GM18520 (cell line): ENCODE measurements around the gene GRM4.

Experiments
- ATAC-seq: cut with Tn5 transposase; IDR thresholded peaks from one replicate; pipeline ENCODE4 v1.9.1; 2021; ENCODE audit not compliant: unreplicated experiment

The GRM4 gene

GRCh38 chr6:33999567-33999966 lies 146.3 kb downstream of the GRM4 start:
- no peak for ATAC-seq

DNA sequence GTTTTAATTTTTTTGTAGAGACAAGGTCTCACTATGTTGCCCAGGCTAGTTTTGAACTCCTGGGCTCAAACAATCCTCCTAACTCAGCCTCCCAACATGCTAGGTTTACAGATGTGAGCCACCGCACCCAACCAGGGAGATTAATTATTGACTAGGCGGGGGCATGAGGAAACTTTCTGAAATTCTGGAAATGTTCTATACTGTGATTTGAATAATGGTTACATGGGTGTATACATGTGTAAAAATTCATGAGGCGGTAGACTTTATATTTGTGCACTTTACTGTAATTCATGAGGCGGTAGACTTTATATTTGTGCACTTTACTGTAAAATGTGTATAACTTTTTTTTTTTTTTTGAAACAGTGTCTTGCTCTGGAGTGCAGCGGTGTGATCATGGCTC lies 147.2 kb downstream of the GRM4 start:
- ATAC-seq = no peak

DNA sequence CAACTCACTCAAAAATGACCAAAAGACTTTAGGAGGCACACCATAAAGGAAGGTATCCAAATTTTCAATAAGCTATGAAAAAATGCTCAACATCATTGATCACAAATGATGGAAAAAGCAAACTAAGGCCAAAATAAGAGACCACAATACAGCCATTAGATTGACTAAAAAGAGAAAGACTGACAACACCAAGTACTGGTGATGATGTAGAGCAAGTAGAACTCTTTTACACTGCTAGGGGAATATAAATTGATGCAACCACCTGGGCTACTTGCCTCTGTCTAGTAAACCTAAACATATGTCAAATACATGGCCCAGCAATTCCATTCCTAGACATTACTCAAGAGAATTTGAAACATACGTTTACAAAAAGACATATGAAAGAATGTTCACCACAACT lies 148.6 kb downstream of the GRM4 start:
- ATAC-seq = no peak

- no peak for ATAC-seq
Observed at GRCh38 chr6:33996120-33996475, 149.8 kb downstream of the GRM4 start.

DNA sequence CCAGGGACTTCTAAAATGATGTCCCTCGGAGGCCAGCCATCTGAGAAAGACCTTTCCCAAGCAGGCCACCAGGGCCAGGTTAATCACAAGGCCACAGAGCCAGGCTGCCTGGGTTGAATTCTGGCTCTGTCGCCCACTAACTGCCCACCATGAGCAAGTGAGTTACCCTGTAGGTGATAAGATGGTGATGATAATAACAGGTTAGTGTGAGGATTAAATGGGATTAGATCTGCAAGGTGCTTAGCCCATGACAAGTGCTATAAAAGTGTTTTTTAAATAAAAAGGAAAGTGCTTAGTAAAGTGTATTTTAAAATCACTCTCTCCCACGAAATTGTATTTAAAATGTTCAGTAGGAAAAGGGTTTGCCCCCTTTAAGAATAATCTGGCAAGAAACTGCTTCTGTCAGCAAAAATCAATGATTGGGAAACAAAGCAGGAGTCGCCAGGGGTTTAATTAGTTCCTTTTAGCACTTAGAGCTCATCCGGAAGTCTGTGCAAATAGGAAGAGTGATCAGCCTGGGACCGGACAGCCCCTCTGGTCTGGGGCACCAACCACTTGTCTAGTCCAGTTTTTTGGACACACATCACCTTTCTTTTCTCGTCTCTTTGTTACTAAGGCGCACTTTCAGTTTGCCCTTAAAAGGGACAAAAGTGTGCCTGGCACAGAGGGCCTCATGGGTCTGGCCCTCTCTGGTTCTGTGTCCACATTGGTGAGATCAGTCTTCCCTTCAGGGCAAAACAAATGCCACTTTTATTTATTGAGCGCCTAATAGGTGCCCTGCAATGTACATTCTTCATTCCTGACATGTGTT lies 150.4 kb downstream of the GRM4 start:
- ATAC-seq = no peak

GRCh38 chr6:33994472-33995308 lies 151.2 kb downstream of the GRM4 start:
- ATAC-seq = no peak

DNA sequence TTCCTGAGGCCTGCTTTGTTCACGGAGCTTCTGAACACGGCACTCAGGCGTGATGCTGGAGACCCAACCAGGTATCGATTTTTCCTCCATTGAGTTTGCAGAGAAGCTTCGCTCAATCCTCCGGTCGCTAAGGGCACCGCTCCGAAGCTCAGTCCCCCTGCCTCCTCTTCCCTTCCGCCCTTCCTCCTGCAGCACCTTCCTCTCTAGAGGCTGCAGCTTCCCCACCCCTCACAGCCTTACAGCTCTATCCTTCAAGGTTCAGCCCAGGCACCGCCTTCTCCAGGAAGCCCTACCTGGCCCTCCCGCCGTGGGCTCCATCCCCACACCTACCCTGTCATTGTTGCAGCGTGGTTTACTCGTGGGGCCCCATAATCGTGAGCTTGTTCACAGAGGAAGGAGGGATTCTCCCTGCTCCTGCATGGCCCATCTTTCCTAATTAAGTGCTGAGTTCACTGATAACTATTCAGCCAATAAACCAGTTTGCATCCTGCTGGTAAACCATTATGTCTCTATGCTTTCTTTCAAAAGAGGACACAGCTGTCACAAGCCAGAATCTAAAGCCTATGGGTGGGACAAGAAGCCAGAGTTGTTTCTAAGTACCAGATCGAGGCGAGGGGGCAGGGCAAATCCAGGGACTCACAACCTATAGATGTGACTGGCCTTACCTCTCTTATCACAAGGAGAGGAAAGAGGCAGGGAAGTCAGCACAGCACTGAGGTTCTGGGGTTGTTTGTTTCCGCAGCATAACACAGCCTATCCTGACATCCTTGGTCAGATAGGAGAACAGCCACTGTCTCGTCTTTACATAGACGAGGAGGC lies 152.0 kb downstream of the GRM4 start:
- ATAC-seq = no peak

- ATAC-seq = no peak
Observed at GRCh38 chr6:33993091-33993490, 152.8 kb downstream of the GRM4 start.

GRCh38 chr6:33992191-33992590 lies 153.7 kb downstream of the GRM4 start:
- no peak for ATAC-seq

- no peak for ATAC-seq
Observed at GRCh38 chr6:33991610-33992009, 154.3 kb downstream of the GRM4 start.

- ATAC-seq = no peak
Observed at GRCh38 chr6:33990061-33990541, 155.8 kb downstream of the GRM4 start.

GRCh38 chr6:33989016-33989854 lies 156.7 kb downstream of the GRM4 start:
- ATAC-seq = no peak

DNA sequence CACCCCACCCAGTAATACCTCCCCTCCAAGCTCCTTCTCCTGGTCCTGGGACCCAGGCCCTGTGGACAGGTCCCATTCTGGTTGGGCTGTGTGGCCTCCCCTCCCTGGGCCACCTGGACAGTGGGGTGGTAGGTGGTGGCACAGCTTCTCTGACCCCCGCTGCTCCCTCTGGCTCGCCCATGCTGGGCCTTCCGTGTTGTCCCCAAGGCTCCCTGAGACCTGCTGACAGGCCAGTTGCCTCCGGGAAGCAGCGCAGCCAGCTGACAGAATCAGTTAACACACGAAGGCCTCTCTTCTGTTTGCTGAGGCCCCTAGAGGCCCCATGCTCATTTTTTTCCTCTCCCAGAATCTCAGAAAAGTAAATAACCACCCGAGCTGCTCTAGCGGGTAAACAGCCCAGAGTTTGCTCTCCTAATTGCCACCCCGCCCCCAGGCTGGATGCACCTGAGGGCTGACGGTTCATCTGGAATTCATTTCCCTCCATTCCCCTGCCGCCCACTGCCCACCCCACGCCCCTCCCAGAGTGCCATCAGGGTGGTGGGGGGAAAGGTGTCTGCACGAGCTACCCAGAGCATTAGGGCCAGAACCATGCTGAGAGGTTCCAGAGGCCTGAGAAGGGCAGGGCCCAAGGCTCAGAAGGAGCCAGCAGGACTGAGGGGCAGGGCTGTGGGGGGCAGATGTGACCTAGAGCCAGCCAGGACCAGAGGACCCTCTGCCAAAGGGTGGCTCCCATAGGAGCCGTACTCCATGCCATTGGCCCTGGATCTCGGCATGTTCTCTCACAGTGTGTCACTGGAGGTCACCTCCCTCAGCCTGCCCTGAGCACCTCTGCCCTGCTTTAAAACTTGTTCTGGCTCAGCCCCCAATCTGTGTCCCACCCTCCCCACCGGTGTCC lies 157.5 kb downstream of the GRM4 start:
- ATAC-seq = no peak

- ATAC-seq = no peak
Observed at GRCh38 chr6:33987531-33988021, 158.3 kb downstream of the GRM4 start.

GRCh38 chr6:33985947-33986346 lies 159.9 kb downstream of the GRM4 start:
- ATAC-seq = no peak

- no peak for ATAC-seq
Observed at GRCh38 chr6:33985313-33985751, 160.6 kb downstream of the GRM4 start.

DNA sequence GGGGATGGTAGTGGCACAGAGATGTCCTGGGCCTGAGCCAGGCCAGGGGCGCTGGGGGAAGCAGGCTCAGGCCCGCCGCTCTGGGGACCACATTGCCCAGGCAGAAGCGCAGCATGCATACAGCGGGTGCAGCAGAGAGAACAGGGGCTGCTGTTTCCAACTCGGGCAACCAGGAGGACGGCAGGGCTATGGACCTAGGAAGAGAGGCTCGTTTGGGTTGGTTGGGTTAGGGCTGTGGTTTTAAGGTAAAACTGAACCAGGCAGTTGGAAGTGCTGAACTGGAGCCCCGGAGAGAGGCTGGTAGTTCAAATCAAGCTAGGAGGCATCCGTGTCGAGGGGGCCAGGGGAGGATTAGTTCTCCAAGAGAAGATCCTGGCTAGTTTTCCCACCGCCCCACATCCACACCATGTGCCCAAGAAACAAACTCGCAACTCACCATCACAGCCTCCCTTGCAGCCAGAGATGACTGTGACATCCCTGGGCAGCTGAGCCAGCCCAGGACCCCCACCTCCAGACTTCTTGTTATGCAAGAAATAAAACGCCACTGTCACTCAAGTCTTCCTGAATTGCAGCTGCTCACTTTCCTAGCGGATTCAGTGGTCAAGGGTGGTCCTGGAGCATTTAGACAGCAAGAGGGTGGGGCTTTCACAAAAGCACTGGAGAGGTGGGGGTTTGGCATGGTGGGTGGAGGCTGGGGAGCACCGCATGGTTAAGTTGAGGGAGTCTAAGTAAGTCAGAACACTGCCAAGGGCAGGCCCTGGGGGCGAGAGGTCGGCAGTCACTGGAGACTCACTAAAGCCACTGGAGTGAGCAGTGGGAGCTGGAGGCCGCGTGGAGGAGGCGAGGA lies 161.2 kb downstream of the GRM4 start:
- ATAC-seq = no peak

DNA sequence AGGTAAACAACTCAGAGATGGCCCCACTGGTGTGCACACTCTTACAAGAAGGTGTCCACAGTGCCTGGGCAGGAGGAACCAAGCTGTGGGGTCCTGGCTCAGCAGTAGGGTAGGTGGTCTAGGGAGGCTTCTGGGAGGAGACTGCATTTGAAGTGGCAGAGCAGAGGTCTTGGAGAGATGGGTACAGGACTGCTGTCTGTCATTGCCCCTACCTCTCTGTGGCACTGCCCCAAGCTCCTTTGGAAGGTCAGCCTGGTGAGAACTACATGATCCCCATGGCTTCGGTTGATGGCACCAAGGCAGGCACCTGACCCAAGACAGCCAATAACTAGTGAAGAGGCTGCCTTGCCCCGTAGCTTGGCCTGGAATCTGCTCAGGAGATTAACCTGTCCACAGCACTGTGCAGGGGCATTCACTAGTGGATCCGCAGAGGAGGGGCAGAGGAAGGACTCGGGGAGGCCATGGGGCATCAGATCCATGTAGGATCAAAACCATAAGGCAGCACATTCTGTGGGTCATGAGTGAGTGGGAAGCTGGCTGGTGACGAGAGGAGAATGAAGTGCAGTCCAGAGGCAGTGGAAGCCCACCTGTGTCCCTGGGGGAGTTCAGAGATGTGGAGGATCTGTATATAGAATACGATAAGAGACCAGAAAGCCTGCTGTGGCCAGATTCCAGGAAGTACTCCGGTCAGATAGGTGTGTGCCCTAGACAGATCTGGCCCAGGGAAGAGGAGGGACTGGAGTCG lies 162.0 kb downstream of the GRM4 start:
- no peak for ATAC-seq
